HT-29 (cell line): ENCODE results near the gene RHBDD2. TPM values are rescaled to one million over a fixed set of nuclear protein-coding genes. Genes with fewer than 3 reads are reported as not detected.
"Not testable (repeated sequence)": the region's sequence is repeated elsewhere in the genome, so short reads cannot be mapped to it uniquely, and the experiment has no call there.

Experiments
- DNase-seq: peaks from one replicate; pipeline ENCODE4 v3.0.0-alpha.2; 2015; ENCODE audit warnings: low spot score
- total RNA-seq: library from RNA; depleted of rRNA; stranded (reverse); fragments of >200 nt; shearing (Covaris generic); gene quantifications from 2 replicates; pipeline ENCODE4 v1.2.3, GENCODE V29; 2014; rRNA removed

Gene RHBDD2
- total RNA-seq, result 53.8 and 58.7 TPM in 2 replicates

GRCh38 chr7:75878769-75879611, at the start of gene RHBDD2:
Gene RHBDD2, plus strand, starts transcription at chr7:75879034. Its CDS starts 49 bp downstream, at chr7:75879083.
- DNase-seq, result peak; percentile 98

- DNase-seq, result not testable (repeated sequence)
Observed at GRCh38 chr7:75829656-75830055, 49.2 kb upstream of the RHBDD2 start.

DNA sequence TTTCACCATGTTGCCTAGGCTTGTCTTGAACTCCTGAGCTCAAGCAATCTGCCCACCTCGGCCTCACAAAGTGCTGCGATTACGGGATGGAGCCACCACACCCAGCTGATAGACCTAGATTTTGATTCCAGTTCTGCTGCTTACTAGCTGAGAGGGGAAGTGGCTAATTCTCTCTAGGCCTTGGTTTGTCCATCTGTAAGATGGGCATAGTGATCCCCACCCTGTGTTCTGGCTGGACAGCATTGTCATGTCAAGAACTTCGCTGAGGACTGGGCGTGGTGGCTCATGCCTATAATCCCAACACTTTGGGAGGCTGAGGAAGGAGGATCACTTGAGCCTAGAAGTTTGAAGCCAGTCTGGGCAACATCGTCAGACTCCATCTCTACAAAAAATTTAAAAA, 47.9 kb upstream of the RHBDD2 start:
- DNase-seq, result no peak

DNA sequence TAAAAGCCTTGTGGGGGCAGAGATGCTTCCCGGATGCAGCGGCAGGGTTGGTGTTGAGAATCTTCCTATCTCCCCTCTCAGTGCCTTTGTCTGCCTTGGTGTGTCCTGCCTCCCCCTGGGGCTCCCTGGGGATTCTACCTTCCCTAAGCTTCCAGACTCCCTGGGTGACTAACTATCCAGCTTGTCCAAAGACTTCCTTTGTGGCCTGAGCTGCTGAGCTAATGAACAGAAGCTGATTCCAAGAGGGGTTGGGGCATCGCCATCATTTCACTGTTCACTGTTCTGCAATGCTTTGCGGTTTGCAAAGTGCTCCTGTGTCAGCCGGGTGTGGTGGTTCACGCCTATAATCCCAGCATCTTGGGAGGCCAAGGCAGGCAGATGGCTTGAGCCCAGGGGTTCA, 45.2 kb upstream of the RHBDD2 start:
- DNase-seq, result not testable (repeated sequence)

DNA sequence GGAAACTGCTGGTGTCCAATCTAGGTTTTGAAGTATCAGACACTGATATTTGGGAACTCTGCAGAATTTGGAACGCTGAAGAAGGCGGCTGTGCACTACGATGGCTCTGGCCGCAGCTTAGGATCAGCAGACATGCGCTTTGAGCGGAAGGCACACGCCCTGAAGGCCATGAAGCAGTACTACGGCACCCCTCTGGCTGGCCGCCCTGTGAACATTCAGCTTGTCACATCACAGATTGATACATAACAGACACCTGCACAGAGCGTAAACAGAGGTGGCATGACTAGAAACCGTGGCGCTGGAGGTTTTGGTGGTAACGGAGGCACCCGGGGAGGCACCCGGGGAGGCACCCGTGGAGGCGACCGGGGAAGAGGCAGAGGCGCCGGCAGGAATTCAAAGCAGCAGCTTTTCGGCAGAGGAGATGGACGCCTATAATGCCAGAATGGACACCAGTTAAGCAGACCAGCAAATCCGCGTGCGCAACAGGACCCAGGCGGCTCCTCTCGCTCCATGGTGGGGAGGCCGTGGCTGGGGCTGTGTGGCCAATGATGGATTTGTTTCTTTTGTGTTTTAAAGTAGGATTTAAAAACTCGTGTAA, 43.0 kb upstream of the RHBDD2 start:
- DNase-seq, result no peak

GRCh38 chr7:75836798-75837197, 42.0 kb upstream of the RHBDD2 start:
- DNase-seq, result no peak

DNA sequence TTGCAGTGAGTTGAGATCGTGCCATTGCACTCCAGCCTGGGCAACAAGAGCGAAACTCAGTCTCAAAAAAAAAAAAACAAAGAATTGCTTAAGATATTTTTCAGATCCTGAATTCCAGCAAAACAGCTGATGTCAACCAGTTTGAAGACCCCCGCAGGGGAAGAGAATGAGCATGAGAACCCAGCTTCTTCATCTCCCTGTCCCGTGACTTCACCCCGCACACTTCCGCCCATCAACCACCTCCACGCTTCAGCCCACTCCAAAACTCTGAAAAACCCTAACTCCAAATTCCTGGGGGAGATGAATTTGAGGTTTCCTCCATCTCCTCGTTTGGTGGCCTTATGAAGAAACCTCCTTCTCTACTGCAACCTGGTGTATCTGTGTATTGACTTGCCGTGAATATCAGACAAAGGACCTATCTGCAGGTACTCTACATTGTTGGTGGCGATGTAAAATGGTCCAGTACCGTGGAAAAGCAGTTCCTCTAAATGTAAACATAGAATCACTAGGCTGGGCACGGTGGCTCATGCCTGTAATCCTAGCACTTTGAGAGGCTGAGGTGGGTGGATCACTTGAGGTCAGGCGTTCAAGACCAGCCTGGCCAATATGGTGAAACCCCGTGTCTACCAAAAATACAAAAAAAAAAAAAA, 40.4 kb upstream of the RHBDD2 start:
- DNase-seq, result not testable (repeated sequence)

GRCh38 chr7:75840029-75840428, 38.8 kb upstream of the RHBDD2 start:
- no peak for DNase-seq

GRCh38 chr7:75842836-75843446, 35.9 kb upstream of the RHBDD2 start:
- DNase-seq, result peak; percentile 49

GRCh38 chr7:75843613-75844116, 35.2 kb upstream of the RHBDD2 start:
- no peak for DNase-seq

GRCh38 chr7:75844158-75844557, 34.7 kb upstream of the RHBDD2 start:
- no peak for DNase-seq

- not testable (repeated sequence) for DNase-seq
Observed at GRCh38 chr7:75845132-75845531, 33.7 kb upstream of the RHBDD2 start.

- DNase-seq, result no peak
Observed at GRCh38 chr7:75847707-75848106, 31.1 kb upstream of the RHBDD2 start.

- peak; percentile 18 for DNase-seq
Observed at GRCh38 chr7:75849573-75849972, 29.3 kb upstream of the RHBDD2 start.

- DNase-seq, result no peak
Observed at GRCh38 chr7:75850235-75850634, 28.6 kb upstream of the RHBDD2 start.

DNA sequence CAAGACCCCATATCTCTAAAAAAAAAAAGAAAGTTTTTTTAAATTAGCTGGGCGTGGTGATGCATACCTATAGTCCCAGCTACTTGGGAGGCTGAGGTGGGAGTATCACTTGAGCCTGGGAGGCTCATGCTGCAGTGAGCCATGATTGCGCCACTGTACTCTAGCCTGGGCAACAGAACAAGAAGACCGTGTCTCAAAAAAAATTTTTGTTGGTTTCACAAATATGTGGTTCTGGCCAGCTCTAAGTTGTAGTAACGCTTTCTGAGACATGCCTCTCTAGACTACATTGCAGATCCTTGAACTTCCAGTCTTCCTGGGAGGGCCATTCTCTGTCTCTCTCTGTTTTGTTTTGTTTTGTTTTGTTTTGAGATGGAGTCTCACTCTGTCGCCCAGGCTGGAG, 24.6 kb upstream of the RHBDD2 start:
- DNase-seq, result no peak

GRCh38 chr7:75854813-75855345, 24.0 kb upstream of the RHBDD2 start:
- DNase-seq, result not testable (repeated sequence)

DNA sequence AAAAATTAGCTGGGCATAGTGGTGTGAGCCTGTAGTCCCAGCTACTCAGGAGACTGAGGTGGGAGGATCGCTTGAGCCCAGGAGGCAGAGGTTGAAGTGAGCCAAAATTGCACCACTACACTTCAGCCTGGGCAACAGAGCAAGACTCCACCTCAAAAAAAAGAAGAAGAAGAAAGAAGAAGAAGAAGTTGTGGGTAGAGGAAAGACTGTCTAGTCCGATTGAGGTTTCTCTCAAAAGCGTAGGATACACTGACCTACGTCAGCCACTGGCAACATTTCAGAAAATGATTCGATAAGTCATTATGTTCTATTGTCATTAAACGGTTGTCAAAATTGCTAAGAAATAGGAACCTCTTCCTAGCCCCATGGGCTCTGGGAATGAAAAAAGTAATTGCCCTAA, 22.3 kb upstream of the RHBDD2 start:
- DNase-seq, result no peak

DNA sequence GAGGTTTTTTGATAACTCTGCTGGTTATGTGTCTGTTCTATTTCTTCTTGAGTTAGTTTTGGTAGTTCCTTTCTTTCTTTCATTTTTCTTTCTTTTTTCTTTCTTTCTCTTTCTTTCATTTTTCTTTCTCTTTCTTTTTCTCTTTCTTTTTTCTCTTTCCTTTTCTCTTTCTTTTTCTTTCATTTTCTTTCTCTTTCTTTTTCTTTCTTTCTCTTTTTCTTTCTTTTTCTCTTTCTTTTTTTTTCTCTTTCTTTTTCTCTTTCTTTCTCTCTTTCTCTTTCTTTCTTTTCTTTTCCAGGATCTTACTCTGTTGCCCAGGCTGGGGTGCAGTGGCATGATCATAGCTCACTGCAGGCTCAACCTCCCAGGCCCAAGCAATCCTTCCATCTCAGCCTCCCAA, 20.4 kb upstream of the RHBDD2 start:
- DNase-seq, result no peak

GRCh38 chr7:75861636-75862035, 17.2 kb upstream of the RHBDD2 start:
- DNase-seq, result no peak

GRCh38 chr7:75864251-75864650, 14.6 kb upstream of the RHBDD2 start:
- DNase-seq, result not testable (repeated sequence)

GRCh38 chr7:75866114-75866488, 12.7 kb upstream of the RHBDD2 start:
- no peak for DNase-seq
